H1 (cell line): ENCODE results near the gene ENOX2. TPM values are rescaled to one million over a fixed set of nuclear protein-coding genes. Genes with fewer than 3 reads are reported as not detected.

Source experiments
- CTCF ChIA-PET: fragments of 300-600 bp; sonication (Branson Sonifier 250); formaldehyde crosslinking; loops from one replicate; lab custom pipeline; 2021; ENCODE audit not compliant: partially characterized antibody; lab: Charles Lee
- POLR2A ChIA-PET: fragments of 300-600 bp; sonication (Branson Sonifier 250); formaldehyde crosslinking; loops from one replicate; lab custom pipeline; 2021; ENCODE audit warnings: inconsistent platforms; ENCODE audit not compliant: partially characterized antibody; lab: Charles Lee
- DNase-seq, 2 experiments: peaks; one replicate each; pipeline versions ENCODE4 v3.0.0 to v3.0.0-alpha.2; 2010 to 2022; ENCODE audit warnings: low spot score in 2 of 2, low read depth in 1 of 2, mixed read lengths in 1 of 2
- FAIRE-seq: peaks from 2 replicates; lab custom pipeline; 2011; peaks lifted over from hg19 to GRCh38; lab: Jason Lieb, UNC
- H2AFZ ChIP-seq: 2 replicates; pipeline ENCODE4 v1.8.1; 2012; ENCODE audit warnings: low read length, inconsistent platforms
- H2AK5ac ChIP-seq: 2 replicates; pipeline ENCODE4 v1.6.1; 2013; ENCODE audit warnings: low read depth, low read length
- H2BK120ac ChIP-seq: replicated peaks from 2 replicates; pipeline ENCODE3; 2013; ENCODE audit warnings: low read depth, low read length, inconsistent platforms
- H2BK12ac ChIP-seq: 2 replicates; pipeline ENCODE4 v1.6.1; 2013; ENCODE audit warnings: low read depth, low read length
- H2BK15ac ChIP-seq: 2 replicates; pipeline ENCODE4 v1.6.1; 2013; ENCODE audit warnings: low read length
- H2BK20ac ChIP-seq: 2 replicates; pipeline ENCODE4 v1.6.1; 2013; ENCODE audit warnings: low read length
- H2BK5ac ChIP-seq: 2 replicates; pipeline ENCODE4 v1.6.1; 2013; ENCODE audit warnings: low read depth, low read length
- H3K14ac ChIP-seq: 2 replicates; pipeline ENCODE4 v1.6.1; 2013; ENCODE audit warnings: inconsistent platforms; ENCODE audit not compliant: insufficient read length
- H3K18ac ChIP-seq: 2 replicates; pipeline ENCODE4 v1.6.1; 2013; ENCODE audit warnings: low read length; ENCODE audit errors: extremely low read depth
- H3K23ac ChIP-seq: 2 replicates; pipeline ENCODE4 v1.6.1; 2013; ENCODE audit warnings: inconsistent platforms; ENCODE audit not compliant: insufficient read length
- H3K23me2 ChIP-seq: 2 replicates; pipeline ENCODE4 v1.6.1; 2013; ENCODE audit warnings: low read depth, low read length
- H3K27ac ChIP-seq: 2 replicates; pipeline ENCODE4 v1.6.1; 2011; ENCODE audit warnings: low read depth, low read length, inconsistent platforms
- H3K27me3 ChIP-seq, 4 experiments: replicated peaks in 1 of 4; 1 replicate in 1 of 4; 2 replicates in 3 of 4; pipeline versions ENCODE4 v1.6.1 to v1.8.1; 2011 to 2013; ENCODE audit warnings: low read length in 3 of 4, mild to moderate bottlenecking in 3 of 4, inconsistent platforms in 2 of 4, mixed read lengths in 2 of 4, moderate library complexity in 1 of 4; ENCODE audit not compliant: control insufficient read depth in 3 of 4, insufficient read depth in 3 of 4; ENCODE audit errors: extremely low read depth in 1 of 4
- H3K36me3 ChIP-seq, 4 experiments: 2 replicates each; pipeline versions ENCODE4 v1.6.1 to v1.8.1; 2011 to 2013; ENCODE audit warnings: mild to moderate bottlenecking in 4 of 4, low read length in 3 of 4, moderate library complexity in 2 of 4, control low read depth in 1 of 4, inconsistent platforms in 1 of 4; ENCODE audit not compliant: insufficient read depth in 4 of 4, control insufficient read depth in 2 of 4
- H3K4ac ChIP-seq: replicated peaks from 2 replicates; pipeline ENCODE3; 2013; ENCODE audit warnings: low read length, low read depth, mixed read lengths, inconsistent platforms; ENCODE audit not compliant: insufficient read length
- H3K4me1 ChIP-seq, 4 experiments: replicated peaks in 1 of 4; 1 replicate in 1 of 4; 2 replicates in 3 of 4; pipeline versions ENCODE4 v1.6.1 to v1.8.1; 2011 to 2013; ENCODE audit warnings: low read length in 3 of 4, inconsistent platforms in 2 of 4, mixed read lengths in 1 of 4; ENCODE audit not compliant: insufficient read depth in 4 of 4, control insufficient read depth in 3 of 4
- H3K4me2 ChIP-seq, 2 experiments: 2 replicates each; pipeline versions ENCODE4 v1.6.1 to v1.8.1; 2011 to 2013; ENCODE audit warnings: low read depth in 2 of 2, low read length in 2 of 2, control low read depth in 1 of 2, inconsistent platforms in 1 of 2, mild to moderate bottlenecking in 1 of 2; ENCODE audit not compliant: insufficient read depth in 1 of 2
- H3K4me3 ChIP-seq, 4 experiments: fragments of 200-600, 300-600 bp in 1 of 4; sonication (generic), shearing (Covaris generic), sonication (Bioruptor Twin) in 1 of 4; 2 replicates each; pipeline versions ENCODE4 v1.5.1 to v1.8.1; 2011 to 2016; ENCODE audit warnings: low read length in 4 of 4, low read depth in 3 of 4, control low read depth in 2 of 4, inconsistent platforms in 2 of 4, mild to moderate bottlenecking in 2 of 4, mixed read lengths in 1 of 4, moderate library complexity in 1 of 4; ENCODE audit not compliant: insufficient read depth in 2 of 4; ENCODE audit errors: extremely low read depth in 1 of 4
- H3K56ac ChIP-seq: replicated peaks from 2 replicates; pipeline ENCODE3; 2013; ENCODE audit warnings: low read depth, mild to moderate bottlenecking, mixed read lengths, low read length, inconsistent platforms; ENCODE audit not compliant: insufficient read length
- H3K79me1 ChIP-seq: 2 replicates; pipeline ENCODE4 v1.6.1; 2013; ENCODE audit warnings: low read depth, low read length, control low read depth
- H3K79me2 ChIP-seq, 2 experiments: 2 replicates each; pipeline versions ENCODE4 v1.6.1 to v1.8.1; 2012 to 2013; ENCODE audit warnings: low read length in 2 of 2, mild to moderate bottlenecking in 2 of 2, inconsistent platforms in 1 of 2; ENCODE audit not compliant: insufficient read depth in 2 of 2, control insufficient read depth in 1 of 2
- H3K9ac ChIP-seq, 4 experiments: replicated peaks in 1 of 4; 1 replicate in 1 of 4; 2 replicates in 3 of 4; pipeline versions ENCODE4 v1.6.1 to v1.8.1; 2011 to 2013; ENCODE audit warnings: low read depth in 3 of 4, low read length in 3 of 4, control low read depth in 2 of 4, mild to moderate bottlenecking in 2 of 4, moderate library complexity in 2 of 4, inconsistent platforms in 1 of 4; ENCODE audit errors: extremely low read depth in 1 of 4
- H3K9me3 ChIP-seq, 2 experiments: 2 replicates each; pipeline versions ENCODE4 v1.6.1 to v1.8.1; 2012 to 2013; ENCODE audit warnings: mild to moderate bottlenecking in 2 of 2, moderate library complexity in 2 of 2, control low read depth in 1 of 2, inconsistent platforms in 1 of 2, low read depth in 1 of 2, low read length in 1 of 2, mixed read lengths in 1 of 2; ENCODE audit not compliant: insufficient read depth in 2 of 2
- H4K20me1 ChIP-seq, 2 experiments: replicated peaks in 1 of 2; 2 replicates each; pipeline versions ENCODE3 to v1.8.1; 2011 to 2013; ENCODE audit warnings: inconsistent platforms in 2 of 2, low read length in 2 of 2, mild to moderate bottlenecking in 1 of 2; ENCODE audit not compliant: insufficient read depth in 2 of 2, control insufficient read depth in 1 of 2
- H4K5ac ChIP-seq: 2 replicates; pipeline ENCODE4 v1.6.1; 2013; ENCODE audit warnings: low read length, low read depth, mixed read lengths, inconsistent platforms; ENCODE audit not compliant: insufficient read length
- H4K8ac ChIP-seq: 2 replicates; pipeline ENCODE4 v1.8.0; 2013; ENCODE audit warnings: mild to moderate bottlenecking, moderate library complexity, low read length, inconsistent platforms; ENCODE audit not compliant: insufficient read depth; ENCODE audit errors: extremely low read depth
- H4K91ac ChIP-seq: replicated peaks from 2 replicates; pipeline ENCODE3; 2013; ENCODE audit warnings: low read length, mixed read lengths, inconsistent platforms; ENCODE audit not compliant: insufficient read length
- CBX8 ChIP-seq: fragments of 300-800, 300-1000 bp; sonication (generic); IDR thresholded peaks from 2 replicates; pipeline ENCODE4 v1.7.1; 2016; ENCODE audit warnings: low read depth, low read length, borderline replicate concordance
- HDAC2 ChIP-seq, 2 experiments: fragments of 300-600 bp in 1 of 2; sonication (generic) in 1 of 2; IDR thresholded peaks; 2 replicates each; pipeline ENCODE4 v1.6.1; 2011 to 2012; ENCODE audit warnings: low read depth in 2 of 2, low read length in 2 of 2, mild to moderate bottlenecking in 2 of 2, moderate library complexity in 2 of 2, borderline replicate concordance in 1 of 2, inconsistent platforms in 1 of 2
- KDM1A ChIP-seq: fragments of 200-600, 300-600 bp; sonication (generic); IDR thresholded peaks from 2 replicates; pipeline ENCODE4 v1.7.1; 2016; ENCODE audit warnings: mild to moderate bottlenecking, low read length, borderline replicate concordance
- POLR2A ChIP-seq, 2 experiments: IDR thresholded peaks; 1 replicate in 1 of 2; 2 replicates in 1 of 2; pipeline ENCODE4 v1.6.1; 2011; ENCODE audit warnings: low read depth in 2 of 2, low read length in 2 of 2, mild to moderate bottlenecking in 2 of 2; ENCODE audit errors: control extremely low read depth in 1 of 2
- YY1 ChIP-seq: IDR thresholded peaks from 2 replicates; pipeline ENCODE4 v1.6.1; 2011; ENCODE audit warnings: low read depth, mild to moderate bottlenecking, low read length
- WGBS, 2 experiments: shearing (Covaris generic) in 1 of 2; methylation state at CpG; one replicate each; pipeline versions ENCODE4 v1.1.6 to v1.1.7; 2013 to 2015; ENCODE audit warnings: low lambda C conversion rate in 2 of 2, mixed read lengths in 2 of 2, inconsistent platforms in 1 of 2, low coverage in 1 of 2, missing lambda C conversion rate in 1 of 2; ENCODE audit not compliant: insufficient replicate concordance in 2 of 2, insufficient coverage in 1 of 2, insufficient read length in 1 of 2; ENCODE audit errors: extremely low coverage in 1 of 2, missing lambda C conversion rate in 1 of 2; 5-methylcytosine and 5-hydroxymethylcytosine counted together
- polyA plus RNA-seq, 7 experiments: library from polyadenylated mRNA; depleted of rRNA in 3 of 7; stranded (reverse) in 5 of 7; unstranded in 2 of 7; fragments of >200 nt in 5 of 7; fragments of 200-250 nt in 2 of 7; gene quantifications; 1 replicate in 5 of 7; 2 replicates in 1 of 7; 4 replicates in 1 of 7; pipeline versions ENCODE4 v1.2.1 to v1.2.3, GENCODE V29; 2011 to 2013; ENCODE audit warnings: missing spikeins in 2 of 7, mixed read lengths in 2 of 7
- total RNA-seq: library from RNA; stranded (reverse); fragmentation: NEBNext Ultra II Directional; extraction: Animal tissue kit (Norgen Biotek cat#: 25700); gene quantifications from 2 replicates; pipeline ENCODE4 v1.2.1, GENCODE V29; 2021

ENOX2 gene
- total and polyA plus RNA-seq, 2 of the 8 experiments (the other 6 are each of a cell fraction or from before 2014, with no cell fraction given) = 4.5 to 12.3 TPM

- no peak for DNase-seq
- peaks cover 0 to 5% (median 0%) of the 10 kb centered on the region in 4 experiments; a peak in 2 of 7 replicates for H3K4me1 ChIP-seq
Measured at GRCh38 chrX:130714135-130714534, 188.9 kb downstream of the ENOX2 start.

More at GRCh38 chrX:130714135-130714534, 188.9 kb downstream of the ENOX2 start:
- Histone ChIP-seq H2BK120ac (no peak overlapping the region), H3K18ac (no peak overlapping the region), H3K9me3 (no peaks in the 10 kb centered on the region), H4K8ac (no peak overlapping the region), H3K4me3 (no peak overlapping the region), H2BK15ac (no peak overlapping the region)
- TF ChIP-seq POLR2A (IDR thresholded peaks at IDR 0.05; ENCODE audit: control extremely low read depth in 1 of 2, low read depth in 2 of 2, low read length in 2 of 2) = no peak
- TF ChIP-seq CBX8 = no peak
- no peak for TF ChIP-seq HDAC2 (IDR thresholded peaks at IDR 0.05; ENCODE audit: borderline replicate concordance in 1 of 2, low read depth in 2 of 2, low read length in 2 of 2)
- TF ChIP-seq KDM1A = no peak
- no peak for TF ChIP-seq YY1
- TF ChIP-seq, all 59 proteins: peak for 0
- no peaks in the 10 kb centered on the region for H4K20me1 ChIP-seq
- no peaks in the 10 kb centered on the region for H3K79me1 ChIP-seq
- WGBS, 2 experiments = 74% methylated on average over 3 of the region's 3 CpGs; no CpG with 5 or more reads in 1 of the 2 experiments
- no peaks in the 10 kb centered on the region for H3K27me3 ChIP-seq
- no peak overlapping the region for H3K14ac ChIP-seq
- H3K9ac ChIP-seq = no peak overlapping the region
- no peak overlapping the region for H3K4ac ChIP-seq
- H2BK5ac ChIP-seq = no peak overlapping the region
- no peaks in the 10 kb centered on the region for H3K23me2 ChIP-seq
- no peak for FAIRE-seq
- H2BK20ac ChIP-seq = no peak overlapping the region
- H2BK12ac ChIP-seq = no peak overlapping the region
- no peak overlapping the region for H3K23ac ChIP-seq
- H3K79me2 ChIP-seq = no peaks in the 10 kb centered on the region
- H3K27ac ChIP-seq = no peak overlapping the region
- ChIA-PET CTCF (interaction anchor here (0.7 kb wide), 1 partner anchor 16 kb away, joined by 3 read pairs; no protein-coding TSS in a partner anchor), POLR2A (no interaction called here)
- no peak overlapping the region for H3K4me2 ChIP-seq
- no peak overlapping the region for H4K5ac ChIP-seq
- no peak overlapping the region for H2AFZ ChIP-seq
- no peaks in the 10 kb centered on the region for H3K36me3 ChIP-seq
- H3K56ac ChIP-seq = no peak overlapping the region
- H4K91ac ChIP-seq = no peak overlapping the region
- H2AK5ac ChIP-seq = no peak overlapping the region
